ENCODE data around the gene GARIN5B.

The GARIN5B gene

DNA sequence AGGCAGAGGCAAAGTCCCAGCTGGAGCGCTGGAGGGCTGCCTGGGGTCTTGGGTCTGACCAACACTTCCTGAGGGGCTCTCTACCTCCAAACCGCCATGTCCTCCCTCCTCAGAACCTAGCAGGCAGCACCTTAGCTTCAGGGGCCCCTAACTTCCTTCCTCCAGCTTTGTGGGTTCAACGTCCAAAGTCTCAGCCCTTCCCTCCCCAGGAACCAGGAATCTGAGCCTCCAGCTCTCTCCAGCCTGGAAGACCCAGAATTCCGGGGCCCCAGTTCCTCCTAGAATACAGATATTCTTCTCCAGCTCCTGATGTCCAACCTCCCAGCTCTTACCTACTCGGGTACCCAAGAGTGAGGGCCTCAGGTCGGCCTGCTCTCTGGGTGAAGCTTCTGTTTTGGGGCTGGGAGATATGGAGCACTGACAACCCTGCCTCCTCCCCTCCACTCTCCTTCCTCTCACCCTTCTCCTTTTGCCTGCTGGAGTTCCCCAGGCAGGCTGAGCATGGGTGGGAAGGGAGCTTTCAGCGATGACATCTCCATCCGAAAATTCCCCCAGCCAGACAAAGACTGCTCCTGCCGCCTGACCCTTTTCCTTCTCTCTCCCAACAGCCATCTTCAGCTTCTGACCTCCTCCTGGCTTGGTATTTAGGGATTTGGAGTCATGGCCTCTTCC, 41.5 kb downstream of the GARIN5B start:
- H3K36me3 ChIP-seq, result no peaks in the 10 kb centered on the region
- H3K27ac ChIP-seq, result no peak overlapping the region
- no peaks in the 10 kb centered on the region for H3K9me3 ChIP-seq
- H3K4me3 ChIP-seq, result no peak overlapping the region
- peaks cover 0 to 44% of the 10 kb centered on the region in 2 donors for H3K27me3 ChIP-seq
- TF ChIP-seq, protein P1, sequence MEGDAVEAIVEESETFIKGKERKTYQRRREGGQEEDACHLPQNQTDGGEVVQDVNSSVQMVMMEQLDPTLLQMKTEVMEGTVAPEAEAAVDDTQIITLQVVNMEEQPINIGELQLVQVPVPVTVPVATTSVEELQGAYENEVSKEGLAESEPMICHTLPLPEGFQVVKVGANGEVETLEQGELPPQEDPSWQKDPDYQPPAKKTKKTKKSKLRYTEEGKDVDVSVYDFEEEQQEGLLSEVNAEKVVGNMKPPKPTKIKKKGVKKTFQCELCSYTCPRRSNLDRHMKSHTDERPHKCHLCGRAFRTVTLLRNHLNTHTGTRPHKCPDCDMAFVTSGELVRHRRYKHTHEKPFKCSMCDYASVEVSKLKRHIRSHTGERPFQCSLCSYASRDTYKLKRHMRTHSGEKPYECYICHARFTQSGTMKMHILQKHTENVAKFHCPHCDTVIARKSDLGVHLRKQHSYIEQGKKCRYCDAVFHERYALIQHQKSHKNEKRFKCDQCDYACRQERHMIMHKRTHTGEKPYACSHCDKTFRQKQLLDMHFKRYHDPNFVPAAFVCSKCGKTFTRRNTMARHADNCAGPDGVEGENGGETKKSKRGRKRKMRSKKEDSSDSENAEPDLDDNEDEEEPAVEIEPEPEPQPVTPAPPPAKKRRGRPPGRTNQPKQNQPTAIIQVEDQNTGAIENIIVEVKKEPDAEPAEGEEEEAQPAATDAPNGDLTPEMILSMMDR (IDR thresholded peaks at IDR 0.05), result no peak
- intact Hi-C loops (cut with DNase I; ENCODE audit: low total_unique reads), result no loop called here
- H3K4me1 ChIP-seq, result no peaks in the 10 kb centered on the region
- DNase-seq, result no peak

DNA sequence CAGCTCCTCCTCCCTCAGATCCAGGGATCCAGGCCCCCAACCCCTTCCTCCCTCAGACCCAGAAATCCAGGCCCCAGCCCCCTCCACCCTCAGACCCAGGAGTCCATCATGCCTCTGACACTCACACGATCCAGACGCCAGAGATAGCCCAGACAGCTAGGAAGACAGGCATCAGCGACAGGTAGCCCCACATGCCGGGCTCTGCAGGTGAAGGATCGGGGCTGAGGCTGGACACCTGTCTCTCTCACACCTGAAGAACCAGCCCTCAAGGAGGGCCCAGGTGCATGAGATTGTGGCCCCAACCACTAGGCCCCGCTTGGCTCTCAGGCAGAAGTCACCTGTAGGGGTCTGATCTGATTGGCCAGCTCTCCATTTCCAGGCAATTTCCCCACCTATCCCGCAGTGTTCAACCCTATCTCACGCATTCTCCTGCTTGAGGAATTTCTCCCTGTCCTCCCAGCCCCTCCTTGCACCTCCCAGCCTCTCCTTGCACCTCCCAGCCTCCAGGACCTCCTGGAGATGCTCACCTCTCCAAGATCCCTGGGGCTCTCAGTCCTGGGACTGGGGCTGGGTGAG, 42.1 kb downstream of the GARIN5B start:
- H3K27me3 ChIP-seq, result peaks cover 0 to 44% of the 10 kb centered on the region in 2 donors
- TF ChIP-seq, protein P1 (IDR thresholded peaks at IDR 0.05), result no peak
- no peaks in the 10 kb centered on the region for H3K36me3 ChIP-seq
- DNase-seq, result no peak
- H3K27ac ChIP-seq, result no peak overlapping the region
- no peak overlapping the region for H3K4me3 ChIP-seq
- intact Hi-C loops (cut with DNase I; ENCODE audit: low total_unique reads), result no loop called here
- no peaks in the 10 kb centered on the region for H3K9me3 ChIP-seq
- H3K4me1 ChIP-seq, result no peaks in the 10 kb centered on the region

DNA sequence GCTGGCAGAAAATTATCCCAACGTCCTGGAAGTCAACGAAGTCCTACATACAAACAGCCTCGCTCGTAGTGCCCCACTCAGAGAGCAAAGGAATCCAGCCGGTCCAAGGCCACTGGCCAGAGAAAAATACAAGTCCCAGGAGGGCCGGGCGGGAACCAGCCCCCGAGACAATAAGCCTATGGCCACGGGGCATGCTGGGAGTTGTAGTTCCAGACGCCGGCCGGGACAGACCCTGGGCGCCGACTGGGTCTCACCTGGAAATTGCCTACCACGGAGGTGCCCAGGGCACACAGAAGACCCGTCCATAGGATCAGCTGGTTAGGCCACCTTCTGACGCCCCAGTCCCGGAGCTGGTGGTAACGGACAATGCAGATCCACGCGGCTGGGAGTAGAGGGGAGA, 43.3 kb downstream of the GARIN5B start:
- no peaks in the 10 kb centered on the region for H3K4me1 ChIP-seq
- no peak overlapping the region for H3K4me3 ChIP-seq
- intact Hi-C loops (cut with DNase I; ENCODE audit: low total_unique reads), result no loop called here
- TF ChIP-seq, protein P1 (IDR thresholded peaks at IDR 0.05), result no peak
- no peaks in the 10 kb centered on the region for H3K9me3 ChIP-seq
- H3K27me3 ChIP-seq, result peaks cover 0 to 33% of the 10 kb centered on the region in 2 donors
- no peak for DNase-seq
- H3K27ac ChIP-seq, result no peak overlapping the region
- no peaks in the 10 kb centered on the region for H3K36me3 ChIP-seq

DNA sequence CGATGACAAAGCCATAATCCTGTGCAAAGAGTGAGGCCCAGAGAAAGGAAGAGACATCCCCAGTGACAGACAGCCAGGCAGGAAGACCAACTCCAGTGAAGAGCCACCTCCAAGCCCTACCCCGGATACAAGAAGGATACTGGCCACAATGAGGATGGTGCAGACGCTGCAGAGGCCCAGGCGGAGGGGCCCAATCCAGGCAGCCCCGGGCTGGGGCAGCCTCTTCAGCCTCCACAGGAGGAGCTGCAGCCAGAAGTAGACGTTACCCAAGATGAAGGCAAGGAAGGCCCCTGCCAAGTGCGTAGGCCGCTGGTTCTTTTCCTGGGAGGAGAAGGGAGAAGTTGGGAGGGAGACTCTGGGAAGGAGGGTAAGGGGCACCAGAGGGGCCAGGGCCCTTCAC, 46.4 kb downstream of the GARIN5B start:
- intact Hi-C loops (cut with DNase I; ENCODE audit: low total_unique reads), result no loop called here
- H3K36me3 ChIP-seq, result no peaks in the 10 kb centered on the region

DNA sequence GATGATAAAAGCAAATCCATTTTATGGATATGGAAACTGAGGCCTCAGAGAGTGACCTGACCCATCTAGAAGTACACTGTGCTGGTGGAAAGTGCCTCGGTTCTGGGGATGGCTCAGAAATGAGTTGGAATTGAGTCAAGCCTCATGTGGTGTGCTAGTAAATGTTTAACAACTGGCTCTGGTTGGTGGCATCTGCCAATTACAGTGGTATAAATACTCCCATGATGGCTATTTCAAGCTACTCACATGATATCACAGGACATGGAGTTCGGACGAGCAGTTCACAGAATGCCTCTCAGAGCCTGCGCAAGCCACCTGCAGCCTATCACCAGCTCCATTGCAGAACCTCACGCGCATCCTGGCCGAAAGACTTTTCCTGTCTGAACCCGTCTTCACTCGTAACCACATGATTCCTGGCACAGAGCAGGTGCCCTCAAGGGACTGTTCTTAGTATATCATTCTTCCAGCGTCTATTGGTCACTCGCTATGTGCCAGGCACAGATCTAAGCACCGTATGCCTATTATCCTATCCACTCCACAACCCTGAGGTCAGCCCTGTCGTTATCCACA, 47.0 kb downstream of the GARIN5B start:
- TF ChIP-seq, protein P1 (IDR thresholded peaks at IDR 0.05), result no peak
- no peaks in the 10 kb centered on the region for H3K9me3 ChIP-seq
- no peak overlapping the region for H3K4me3 ChIP-seq
- peaks cover 0 to 13% of the 10 kb centered on the region in 2 donors for H3K27me3 ChIP-seq
- no peak for DNase-seq
- intact Hi-C loops (cut with DNase I; ENCODE audit: low total_unique reads), result no loop called here
- H3K36me3 ChIP-seq, result no peaks in the 10 kb centered on the region
- no peak overlapping the region for H3K27ac ChIP-seq
- H3K4me1 ChIP-seq, result no peaks in the 10 kb centered on the region

More for the DNA sequence above, 46.4 kb downstream of the GARIN5B start:
- H3K4me3 ChIP-seq, result no peak overlapping the region
- H3K9me3 ChIP-seq, result no peaks in the 10 kb centered on the region
- TF ChIP-seq, protein P1 (IDR thresholded peaks at IDR 0.05), result no peak
- DNase-seq, result no peak
- H3K4me1 ChIP-seq, result no peaks in the 10 kb centered on the region
- H3K27ac ChIP-seq, result no peak overlapping the region
- H3K27me3 ChIP-seq, result peaks cover 0 to 15% of the 10 kb centered on the region in 2 donors
